HEK293T (cell line): ENCODE data around the gene GNPNAT1.

Source experiments
- SP1 ChIP-seq: fragments of 450-650 bp; IDR thresholded peaks from 2 replicates; pipeline ENCODE4 v1.6.1; 2017
- TARDBP ChIP-seq: fragments of 450-650 bp; IDR thresholded peaks from 2 replicates; pipeline ENCODE4 v1.6.1; 2016

DNA sequence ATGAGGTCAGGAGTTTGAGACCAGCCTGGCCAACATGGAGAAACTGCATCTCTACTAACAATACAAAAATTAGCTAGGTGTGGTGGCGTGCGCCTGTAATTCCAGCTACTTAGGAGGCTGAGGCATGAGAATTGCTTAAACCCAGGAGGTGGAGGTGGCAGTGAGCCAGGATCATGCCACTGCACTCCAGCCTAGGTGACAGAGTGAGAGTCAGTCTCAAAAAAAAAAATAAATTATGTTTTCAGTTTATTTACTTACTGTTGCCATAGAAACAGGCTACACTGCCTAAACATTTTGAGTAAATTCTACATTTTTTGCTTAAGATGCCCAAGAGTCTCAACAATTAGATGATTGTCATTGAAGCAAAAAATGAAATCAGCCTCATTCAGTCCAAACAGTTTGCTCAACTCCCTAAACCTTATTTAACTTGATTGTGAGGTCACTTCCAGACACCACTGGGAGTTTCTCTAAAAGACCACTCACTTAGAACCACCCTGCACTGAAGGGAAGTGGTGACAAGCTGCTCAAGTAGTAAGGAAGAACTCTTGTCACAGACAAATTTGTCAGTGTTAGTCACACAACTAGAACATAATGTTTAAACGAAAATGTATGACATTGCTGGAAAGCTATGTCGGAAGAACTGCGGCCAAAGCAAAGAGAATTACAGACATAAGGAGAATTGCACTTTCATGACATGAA lies 9.8 kb upstream of the GNPNAT1 start:
- TF ChIP-seq SP1 (no peak), TARDBP (no peak)
